Measurements from ENCODE around the gene TNNT1.

TNNT1 gene

GRCh38 chr19:55188625-55189024 is 39.6 kb upstream of the TNNT1 start:
- no peak for TF ChIP-seq CTCF (IDR thresholded peaks at IDR 0.05; ENCODE audit: borderline replicate concordance, control extremely low read depth, extremely low read depth, insufficient read depth, missing control alignments)
- no peak for DNase-seq (ENCODE audit: low spot score)
- in situ Hi-C loops (cut with MboI; ENCODE audit: low sequenced_read_pairs, unreplicated experiment) = no loop called here

- TF ChIP-seq CTCF (IDR thresholded peaks at IDR 0.05; ENCODE audit: borderline replicate concordance, control extremely low read depth, extremely low read depth, insufficient read depth, missing control alignments) = no peak
- no peak for DNase-seq (ENCODE audit: low spot score)
- in situ Hi-C loops (cut with MboI; ENCODE audit: low sequenced_read_pairs, unreplicated experiment) = no loop called here
Measured at GRCh38 chr19:55186080-55186479, 37.1 kb upstream of the TNNT1 start.

GRCh38 chr19:55181740-55182139 is 32.7 kb upstream of the TNNT1 start:
- no peak for DNase-seq (ENCODE audit: low spot score)
- in situ Hi-C loops (cut with MboI; ENCODE audit: low sequenced_read_pairs, unreplicated experiment) = no loop called here
- no peak for TF ChIP-seq CTCF (IDR thresholded peaks at IDR 0.05; ENCODE audit: borderline replicate concordance, control extremely low read depth, extremely low read depth, insufficient read depth, missing control alignments)

GRCh38 chr19:55179606-55180484 is 30.8 kb upstream of the TNNT1 start, which contains the start of gene SYT5:
TSS of gene SYT5 (minus strand) at chr19:55180289. CDS start at chr19:55179041, 1,248 bp downstream.
- in situ Hi-C loops (cut with MboI; ENCODE audit: low sequenced_read_pairs, unreplicated experiment) = no loop called here
- DNase-seq (ENCODE audit: low spot score) = peak; percentile 89
- TF ChIP-seq CTCF (IDR thresholded peaks at IDR 0.05; ENCODE audit: borderline replicate concordance, control extremely low read depth, extremely low read depth, insufficient read depth, missing control alignments) = no peak

- TF ChIP-seq CTCF (IDR thresholded peaks at IDR 0.05; ENCODE audit: borderline replicate concordance, control extremely low read depth, extremely low read depth, insufficient read depth, missing control alignments) = no peak
- DNase-seq (ENCODE audit: low spot score) = peak; percentile 98
Measured at GRCh38 chr19:55178781-55179599, 30.0 kb upstream of the TNNT1 start.

GRCh38 chr19:55176076-55176475 is 27.1 kb upstream of the TNNT1 start:
- TF ChIP-seq CTCF (IDR thresholded peaks at IDR 0.05; ENCODE audit: borderline replicate concordance, control extremely low read depth, extremely low read depth, insufficient read depth, missing control alignments) = no peak
- in situ Hi-C loops (cut with MboI; ENCODE audit: low sequenced_read_pairs, unreplicated experiment) = no loop called here
- DNase-seq (ENCODE audit: low spot score) = no peak

More at GRCh38 chr19:55178781-55179599, 30.0 kb upstream of the TNNT1 start:
- in situ Hi-C loops (cut with MboI; ENCODE audit: low sequenced_read_pairs, unreplicated experiment) = no loop called here
